Stimulated activated CD4-positive, alpha-beta T cell treated with anti-CD3 and anti-CD28 coated beads, Interleukin-4, amount 100 ng/mL, for 1 hour (primary cell): ENCODE results near the gene WDR7.
"Not testable (repeated sequence)": the region's sequence is repeated elsewhere in the genome, so short reads cannot be mapped to it uniquely, and the experiment has no call there.

Experiments
- DNase-seq: peaks from one replicate; pipeline ENCODE4 v3.0.0-alpha.2; 2020

Gene WDR7

GRCh38 chr18:56650944-56651770 is at the start of gene WDR7:
Gene WDR7, plus strand, starts transcription at chr18:56651359. Its CDS starts 21,157 bp downstream, at chr18:56672516.
- peak; percentile 92 for DNase-seq

DNA sequence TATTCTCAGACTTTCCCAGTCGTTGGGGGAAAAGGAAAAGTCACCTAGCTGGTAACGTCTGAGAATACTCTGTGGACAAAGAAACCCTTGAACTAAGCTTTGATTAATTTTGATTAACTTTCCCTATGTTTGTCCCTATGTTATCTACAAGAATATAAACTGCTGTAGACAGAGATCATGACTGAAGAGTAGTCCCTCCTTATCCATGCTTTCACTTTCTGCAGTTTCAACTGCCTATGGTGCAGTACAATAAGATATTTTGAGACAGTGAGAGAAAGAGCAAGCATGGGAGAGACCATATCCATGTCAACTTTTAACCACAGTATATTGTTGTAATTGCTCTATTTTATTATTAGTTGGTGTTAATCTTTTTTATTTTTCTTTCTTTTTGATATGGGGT is 44.5 kb upstream of the WDR7 start:
- DNase-seq, result no peak

DNA sequence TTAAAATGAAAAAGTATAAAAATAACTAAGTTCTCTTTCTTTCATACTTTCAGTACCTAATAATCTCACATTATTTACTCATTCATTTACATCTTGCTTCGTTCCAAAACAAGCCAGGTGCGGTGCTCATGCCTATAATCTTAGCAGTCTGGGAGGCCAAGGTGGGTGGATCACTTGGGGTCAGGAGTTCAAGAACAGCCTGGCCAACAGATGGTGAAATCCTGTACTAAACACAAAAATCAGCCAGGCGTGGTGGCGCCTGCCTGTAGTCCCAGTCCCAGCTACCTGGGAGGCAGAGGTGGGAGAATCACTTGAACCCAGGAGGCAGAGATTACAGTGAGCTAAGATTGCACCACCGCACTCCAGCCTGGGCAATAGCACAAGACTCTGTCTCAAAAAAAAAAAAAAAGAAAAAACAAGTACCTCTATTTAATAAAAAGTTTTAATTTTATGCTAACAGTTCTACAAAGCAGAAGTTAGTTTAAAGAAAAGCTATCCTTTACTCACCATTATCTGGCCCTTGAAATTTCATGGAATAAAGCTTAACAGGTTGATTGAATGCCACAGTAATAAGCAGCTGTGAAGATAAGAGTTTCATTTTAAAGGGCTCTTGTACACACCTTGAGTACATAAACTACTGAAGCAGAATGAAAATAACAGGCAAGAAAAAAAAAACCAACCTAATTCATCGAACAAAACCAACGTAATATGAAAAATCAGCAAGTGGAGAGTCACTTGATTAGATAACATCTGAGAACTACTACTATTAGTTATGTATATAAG is 35.2 kb upstream of the WDR7 start:
- DNase-seq, result no peak

DNA sequence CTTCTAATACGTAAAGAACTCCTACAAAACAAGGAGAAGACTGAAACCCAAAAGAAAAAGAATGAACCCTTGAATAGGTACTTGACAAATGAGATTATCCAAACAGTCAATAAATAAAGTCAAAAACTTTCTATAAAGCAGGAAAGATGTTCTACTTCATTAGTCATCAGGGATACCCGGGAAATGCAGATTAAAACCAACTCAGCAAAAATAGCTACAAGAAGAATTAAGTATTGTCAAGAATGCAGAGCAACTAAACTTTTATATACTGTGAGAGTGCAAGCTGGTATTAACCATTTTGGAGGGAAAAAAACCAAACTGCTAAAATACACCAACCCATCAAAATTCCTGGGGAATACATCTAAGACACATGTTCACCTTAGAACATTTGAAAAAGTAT is 23.2 kb upstream of the WDR7 start:
- DNase-seq, result no peak

- no peak for DNase-seq
Observed at GRCh38 chr18:56632070-56633022, 18.8 kb upstream of the WDR7 start.

DNA sequence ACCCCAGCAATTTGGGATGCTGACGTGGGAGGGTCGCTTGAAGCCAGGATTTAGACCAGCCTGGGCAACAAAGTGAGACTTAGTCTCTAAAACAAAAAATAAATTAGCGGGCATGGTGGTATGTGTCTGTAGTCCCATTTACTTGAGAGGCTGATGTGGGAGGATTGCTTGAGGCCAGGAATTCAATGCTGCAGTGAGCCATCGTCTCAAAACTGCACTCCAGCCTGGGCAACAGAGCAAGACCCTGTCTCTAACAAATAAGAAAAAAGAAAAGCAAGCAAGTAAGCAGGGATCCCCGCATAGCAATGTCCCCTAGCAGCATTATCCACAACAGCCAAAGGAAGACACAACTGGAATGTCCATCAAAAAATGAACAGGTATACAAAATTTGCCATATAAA is 16.2 kb upstream of the WDR7 start:
- DNase-seq, result no peak

- no peak for DNase-seq
Observed at GRCh38 chr18:56637176-56637575, 14.0 kb upstream of the WDR7 start.

GRCh38 chr18:56637711-56638231 is 13.4 kb upstream of the WDR7 start:
- peak; percentile 14 for DNase-seq

DNA sequence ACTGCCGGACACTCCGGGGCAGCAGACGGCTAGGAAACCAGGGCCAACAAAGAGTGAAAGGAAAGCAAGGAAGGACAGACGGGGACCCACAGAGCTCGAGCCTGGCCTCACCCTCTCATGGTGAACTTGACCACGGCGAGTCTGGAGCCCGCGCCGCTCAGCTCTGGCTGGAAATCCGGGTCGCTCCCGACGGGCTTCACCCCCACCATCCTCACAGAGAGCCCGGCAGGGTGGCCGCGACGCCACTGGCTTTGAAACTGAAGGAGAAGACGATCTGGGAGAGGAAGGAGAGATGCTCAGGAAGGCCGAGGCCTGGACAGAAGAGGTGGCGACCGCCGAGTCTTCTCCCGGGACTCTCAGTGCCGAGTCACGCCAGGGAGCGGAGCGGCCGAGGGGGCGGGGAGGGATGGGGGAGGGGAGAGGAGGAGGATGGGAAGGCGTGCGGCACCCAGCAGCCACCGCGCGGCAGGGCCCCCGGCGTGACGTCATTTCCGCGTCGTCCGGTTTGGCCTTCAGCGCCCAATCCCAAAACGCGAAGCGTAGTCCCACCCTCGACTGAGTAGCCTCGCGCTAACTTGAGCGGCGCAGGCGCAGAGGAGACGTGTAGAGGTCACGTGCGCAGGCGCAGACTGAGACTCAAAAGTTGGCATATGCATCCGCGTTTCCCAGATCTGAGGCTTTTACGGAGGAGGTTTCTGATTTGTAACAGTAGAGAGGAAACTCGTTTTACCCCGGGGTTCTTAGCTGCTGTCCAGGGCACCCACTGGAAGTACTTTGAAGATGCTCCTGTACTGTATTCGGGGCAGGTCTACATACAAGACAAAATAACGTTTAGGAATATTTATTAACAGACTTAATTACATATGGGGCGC is 12.7 kb upstream of the WDR7 start, which contains the start of gene TXNL1:
Gene TXNL1, minus strand, starts transcription at position 361 of the 872 bp plus-strand sequence. Its CDS starts 152 bp downstream, at position 209.
- DNase-seq, result peak; percentile 100

GRCh38 chr18:56639104-56639381 is 12.1 kb upstream of the WDR7 start:
- DNase-seq, result no peak

DNA sequence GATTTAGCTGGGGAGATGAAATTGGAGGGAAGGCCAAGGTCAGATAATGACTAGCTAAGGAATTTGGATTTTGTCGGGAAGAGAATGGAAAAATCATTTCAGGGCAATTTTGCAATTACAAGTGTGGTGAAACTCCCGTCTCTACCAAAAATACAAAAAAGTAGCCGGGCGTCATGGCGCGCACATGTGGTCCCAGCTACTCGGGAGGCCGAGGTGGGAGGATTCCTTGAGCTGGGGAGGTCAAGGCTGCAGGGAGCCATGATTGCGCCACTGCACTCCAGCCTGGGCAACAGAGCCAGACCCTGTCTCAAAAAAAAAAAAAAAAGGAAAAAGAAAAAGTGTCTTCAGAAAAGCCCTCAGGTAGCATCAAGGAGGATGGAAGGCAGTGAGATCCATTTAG is 11.6 kb upstream of the WDR7 start:
- no peak for DNase-seq

DNA sequence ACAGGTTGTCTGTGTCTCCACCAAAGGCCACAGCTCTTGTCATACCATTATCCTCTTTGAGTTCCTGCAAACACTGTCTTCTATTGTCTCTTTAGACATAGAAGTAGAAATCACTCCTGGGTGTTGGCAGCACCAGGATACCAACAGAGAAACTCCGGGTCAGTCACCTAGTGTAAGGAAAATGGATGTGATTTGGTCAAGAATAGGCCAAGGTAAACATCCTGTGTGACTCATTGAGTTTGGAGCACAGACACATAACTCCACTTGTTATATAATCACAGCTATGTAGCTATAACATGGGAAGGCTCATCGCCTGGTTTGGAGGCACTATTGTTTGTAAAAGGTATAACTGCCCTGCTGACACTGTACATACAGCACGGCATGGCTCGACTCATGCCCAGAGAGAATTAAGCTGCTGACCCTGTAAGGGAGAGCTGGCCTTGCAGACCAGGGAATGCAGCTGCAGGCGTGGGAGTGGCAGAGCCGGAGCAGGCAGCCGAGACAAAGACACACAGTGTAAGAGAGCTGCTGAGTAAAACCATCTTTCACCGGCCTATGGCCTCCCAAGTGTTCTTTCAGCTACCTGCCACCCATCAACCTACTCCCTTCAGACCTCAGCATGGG is 9.3 kb upstream of the WDR7 start:
- DNase-seq, result no peak

DNA sequence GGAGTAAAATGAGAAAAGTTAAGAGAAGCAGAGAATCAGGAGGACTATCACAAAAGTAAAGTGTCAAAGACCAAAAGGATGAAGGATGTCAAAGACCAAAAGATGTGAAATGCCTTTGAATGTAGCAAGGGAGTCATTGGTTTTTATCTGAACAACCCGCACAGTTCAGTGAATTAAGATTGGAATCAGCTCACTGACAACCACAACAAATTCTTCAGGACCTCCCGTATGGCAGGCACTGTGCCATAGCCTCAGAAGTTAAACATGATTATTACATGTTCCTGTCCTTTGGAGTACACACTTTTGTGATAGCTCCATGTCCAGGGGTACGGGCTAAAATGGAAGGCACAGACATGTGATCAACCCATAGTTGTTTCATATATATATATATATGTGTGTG is 7.8 kb upstream of the WDR7 start:
- no peak for DNase-seq

DNA sequence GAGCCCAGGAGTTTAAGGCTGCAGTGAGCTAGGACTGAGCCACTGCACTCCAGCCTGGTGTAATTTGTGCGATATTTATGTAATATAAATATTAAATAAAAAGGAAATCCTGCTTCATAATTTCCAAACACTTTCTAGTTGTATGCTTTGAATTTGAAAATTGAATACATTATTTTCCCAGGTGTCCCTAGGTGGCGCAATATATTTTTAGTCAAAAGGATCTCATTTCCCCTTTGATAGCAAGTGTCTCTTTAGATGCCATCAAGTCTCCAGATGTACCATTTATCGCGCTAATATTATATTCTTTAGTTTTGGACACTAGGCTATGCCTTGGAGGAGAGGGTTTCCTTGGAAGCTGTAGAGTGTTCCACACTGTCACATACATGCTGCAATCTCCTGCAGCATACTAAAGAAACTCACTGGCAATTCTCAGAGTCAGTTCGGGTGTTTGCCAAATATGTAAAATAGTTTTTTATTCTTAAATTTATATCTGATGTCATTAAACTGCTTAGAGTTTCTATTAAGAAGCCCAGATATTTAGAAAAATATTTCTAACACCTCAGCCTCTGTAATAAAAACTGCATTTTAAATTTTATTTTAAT is 5.6 kb upstream of the WDR7 start:
- no peak for DNase-seq

DNA sequence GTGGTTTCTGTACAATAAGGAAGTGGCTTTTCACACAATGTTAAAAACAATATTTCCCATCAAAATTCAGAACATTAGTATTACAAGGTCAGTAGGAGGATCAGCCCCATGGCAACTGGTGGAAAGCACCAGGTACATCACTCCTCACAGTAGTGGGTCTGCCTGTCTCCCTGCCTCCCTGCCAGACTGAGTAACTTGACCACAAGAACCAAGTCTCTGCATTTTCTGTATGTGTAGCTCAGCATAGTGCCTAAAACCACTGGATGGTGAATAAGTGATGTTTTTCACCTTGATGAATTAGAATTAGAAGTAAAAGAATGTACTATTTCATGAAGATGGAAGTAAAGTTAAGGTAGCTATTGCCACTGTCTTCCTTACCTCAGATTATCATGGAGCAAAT is 4.1 kb upstream of the WDR7 start:
- DNase-seq, result no peak

DNA sequence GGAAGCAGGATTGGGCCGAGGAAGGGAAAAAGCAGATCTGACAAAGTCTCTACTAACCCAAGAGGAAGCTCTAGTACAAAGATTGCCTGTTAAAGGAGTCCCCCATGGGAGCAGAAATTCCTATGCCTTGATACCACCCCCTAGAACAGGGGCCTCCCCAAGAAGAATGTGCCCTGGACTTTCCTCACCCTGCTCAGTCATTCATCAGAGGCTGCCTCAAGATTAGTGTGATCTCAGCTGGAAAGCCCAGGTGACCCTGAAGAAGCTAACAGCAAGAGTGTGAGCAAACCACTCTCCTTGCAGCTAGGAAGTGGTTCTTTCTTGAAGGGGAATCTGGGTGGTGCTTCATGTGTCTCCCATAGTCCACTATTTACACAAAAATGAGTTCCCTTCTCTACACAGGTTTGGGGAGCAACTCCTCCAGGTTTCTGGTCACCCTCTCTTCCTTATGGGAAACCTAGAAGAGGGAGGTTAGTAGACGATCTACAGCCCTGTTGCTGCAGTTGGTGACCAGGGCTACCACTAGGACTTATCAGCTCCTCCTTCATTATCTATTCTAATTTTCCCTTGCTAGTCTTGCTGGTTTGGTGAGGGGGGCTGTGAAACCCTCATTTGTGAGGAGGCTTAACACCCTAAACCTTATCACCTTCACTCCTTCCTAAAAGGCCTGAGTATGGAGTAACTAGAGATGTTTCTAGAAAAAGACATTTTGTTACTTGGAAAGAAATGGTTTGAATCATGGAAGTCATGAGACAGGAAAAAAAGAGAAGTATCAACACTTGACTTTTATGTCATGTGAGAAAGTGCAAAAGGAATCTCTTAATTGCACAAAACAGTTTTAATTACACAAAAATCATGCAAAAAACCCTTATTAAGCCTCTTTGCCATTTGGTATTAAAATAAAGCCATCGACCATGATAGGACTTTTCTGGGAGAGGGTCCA is 2.9 kb upstream of the WDR7 start:
- DNase-seq, result no peak

DNA sequence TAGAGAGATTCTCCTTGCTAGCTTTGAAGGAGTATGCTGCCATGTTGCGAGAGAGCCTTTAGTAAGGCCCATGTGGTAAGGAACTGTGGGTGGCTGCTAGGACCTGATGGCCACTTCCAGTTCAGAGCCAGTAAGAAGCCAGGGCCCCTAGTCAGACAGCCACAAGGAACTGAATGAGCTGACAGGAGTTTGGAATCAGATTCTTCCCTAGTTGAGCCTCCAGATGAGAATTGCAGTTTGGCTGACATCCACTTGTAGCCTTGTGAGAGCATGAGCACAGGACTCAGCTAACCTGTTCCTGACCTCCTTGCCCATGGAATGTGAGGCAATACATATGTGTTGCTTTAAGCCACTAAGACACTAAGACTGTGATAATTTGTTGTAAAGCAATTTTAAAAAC is 1.2 kb upstream of the WDR7 start:
- no peak for DNase-seq

DNA sequence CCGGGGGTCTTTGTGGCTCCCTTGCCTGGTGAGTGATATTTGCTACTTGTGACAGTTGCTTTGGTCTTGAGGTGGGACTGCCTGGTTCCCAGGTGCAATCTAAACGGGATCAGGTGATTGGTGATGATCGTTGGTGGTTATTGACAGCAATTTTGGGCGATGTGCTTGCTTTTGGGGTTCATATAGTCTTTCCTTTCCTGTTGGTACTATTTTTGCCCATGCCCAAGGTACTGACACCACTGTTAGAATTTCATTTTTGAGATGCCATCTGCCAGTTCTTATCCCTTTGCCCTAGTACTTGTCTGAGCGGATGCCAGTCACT is 573 bp downstream of the WDR7 start:
- DNase-seq, result no peak

- DNase-seq, result no peak
Observed at GRCh38 chr18:56652802-56653201, 1.6 kb downstream of the WDR7 start.

GRCh38 chr18:56654280-56654679 is 3.1 kb downstream of the WDR7 start:
- not testable (repeated sequence) for DNase-seq
